ENCODE data around the gene RIPPLY3. TPM values are rescaled to one million over a fixed set of nuclear protein-coding genes. Genes with fewer than 3 reads are reported as not detected.
"Not testable (repeated sequence)": the region's sequence is repeated elsewhere in the genome, so short reads cannot be mapped to it uniquely, and the experiment has no call there.

RIPPLY3 gene
- total RNA-seq, 1 donor from 2014 or later = not detected

GRCh38 chr21:37032877-37033471 lies 26.5 kb downstream of the RIPPLY3 start:
- Histone ChIP-seq H3K27ac (no peak overlapping the region), H3K9me3 (no peaks in the 10 kb centered on the region), H3K4me1 (no peaks in the 10 kb centered on the region), H3K27me3 (no peaks in the 10 kb centered on the region), H3K36me3 (no peaks in the 10 kb centered on the region), H3K4me3 (no peak overlapping the region)
- intact Hi-C loops (cut with DNase I) = no loop called here
- no peak for DNase-seq (ENCODE audit: low spot score in 2 of 2)
- TF ChIP-seq CTCF (IDR thresholded peaks at IDR 0.05) = no peak

- H3K27ac ChIP-seq; H3K27me3 ChIP-seq; H3K4me1 ChIP-seq; H3K9me3 ChIP-seq; intact Hi-C loops (cut with DNase I); DNase-seq (ENCODE audit: low spot score in 2 of 2); H3K4me3 ChIP-seq; H3K36me3 ChIP-seq: not testable (repeated sequence)
Observed at GRCh38 chr21:37034394-37034793, 27.9 kb downstream of the RIPPLY3 start.

- H3K9me3 ChIP-seq = no peaks in the 10 kb centered on the region
- H3K4me3 ChIP-seq = no peak overlapping the region
- H3K4me1 ChIP-seq = no peaks in the 10 kb centered on the region
- H3K36me3 ChIP-seq = no peaks in the 10 kb centered on the region
- intact Hi-C loops (cut with DNase I) = no loop called here
- no peak for TF ChIP-seq CTCF (IDR thresholded peaks at IDR 0.05)
- H3K27ac ChIP-seq = no peak overlapping the region
- no peaks in the 10 kb centered on the region for H3K27me3 ChIP-seq
- DNase-seq (ENCODE audit: low spot score in 2 of 2) = no peak
Observed at GRCh38 chr21:37036177-37036576, 29.7 kb downstream of the RIPPLY3 start.

GRCh38 chr21:37039411-37040075 lies 33.0 kb downstream of the RIPPLY3 start:
- DNase-seq (ENCODE audit: low spot score in 2 of 2) = no peak
- no peaks in the 10 kb centered on the region for H3K9me3 ChIP-seq
- no peak for TF ChIP-seq CTCF (IDR thresholded peaks at IDR 0.05)
- intact Hi-C loops (cut with DNase I) = no loop called here
- no peak overlapping the region for H3K27ac ChIP-seq
- no peaks in the 10 kb centered on the region for H3K4me1 ChIP-seq
- no peaks in the 10 kb centered on the region for H3K36me3 ChIP-seq
- no peak overlapping the region for H3K4me3 ChIP-seq
- H3K27me3 ChIP-seq = no peaks in the 10 kb centered on the region

GRCh38 chr21:37040212-37040611 lies 33.7 kb downstream of the RIPPLY3 start:
- TF ChIP-seq CTCF (IDR thresholded peaks at IDR 0.05) = no peak
- Histone ChIP-seq H3K9me3 (no peaks in the 10 kb centered on the region), H3K4me3 (no peak overlapping the region), H3K36me3 (no peaks in the 10 kb centered on the region), H3K27ac (no peak overlapping the region), H3K27me3 (no peaks in the 10 kb centered on the region), H3K4me1 (no peaks in the 10 kb centered on the region)
- no peak for DNase-seq (ENCODE audit: low spot score in 2 of 2)
- intact Hi-C loops (cut with DNase I) = no loop called here

- no peaks in the 10 kb centered on the region for H3K36me3 ChIP-seq
- TF ChIP-seq CTCF (IDR thresholded peaks at IDR 0.05) = no peak
- H3K9me3 ChIP-seq = no peaks in the 10 kb centered on the region
- no peaks in the 10 kb centered on the region for H3K27me3 ChIP-seq
- DNase-seq (ENCODE audit: low spot score in 2 of 2) = no peak
- H3K4me1 ChIP-seq = no peaks in the 10 kb centered on the region
- H3K4me3 ChIP-seq = no peak overlapping the region
- intact Hi-C loops (cut with DNase I) = no loop called here
- H3K27ac ChIP-seq = no peak overlapping the region
Observed at GRCh38 chr21:37041706-37042271, 35.3 kb downstream of the RIPPLY3 start.

All from ascending aorta (tissue), 2 donors.